GM12892 (cell line): ENCODE results near the gene GYPA.

ENCODE experiments used
- POLR2A ChIP-seq: IDR thresholded peaks from 2 replicates; pipeline ENCODE4 v1.6.1; 2011; ENCODE audit warnings: low read depth, low read length, control low read depth
- POLR2AphosphoS5 ChIP-seq: IDR thresholded peaks from 2 replicates; pipeline ENCODE4 v1.6.1; 2011; ENCODE audit warnings: low read depth, low read length, control low read depth
- TAF1 ChIP-seq: IDR thresholded peaks from 2 replicates; pipeline ENCODE4 v1.6.1; 2011; ENCODE audit warnings: low read depth, mild to moderate bottlenecking, control low read depth, low read length, borderline replicate concordance

- no peak for TF ChIP-seq POLR2AphosphoS5
- TF ChIP-seq POLR2A: no peak
- no peak for TF ChIP-seq TAF1
Observed at GRCh38 chr4:144176476-144176875, 36.0 kb upstream of the GYPA start.
